A673 (cell line): ENCODE measurements around the gene PLXDC2.

Experiments used
- CTCF ChIP-seq: fragments of 300-800, 200-600 bp; sonication (generic); conservative IDR thresholded peaks from 2 replicates; pipeline ENCODE4 v1.5.1; 2017; ENCODE audit warnings: low read depth, mild to moderate bottlenecking, antibody characterized with exemption, low read length, moderate library complexity, mixed read lengths
- EZH2 ChIP-seq: fragments of 200-600 bp; sonication (generic); IDR thresholded peaks from 2 replicates; pipeline ENCODE4 v1.6.1; 2017; ENCODE audit warnings: borderline replicate concordance, low read depth, mild to moderate bottlenecking, mixed read lengths, antibody characterized with exemption, low read length; ENCODE audit not compliant: poor library complexity, severe bottlenecking

GRCh38 chr10:20002657-20003056 lies 186.4 kb downstream of the PLXDC2 start:
- TF ChIP-seq CTCF (no peak), EZH2 (no peak)
